RWPE1 (cell line): ENCODE measurements around the gene LNX2.

Experiments used
- CTCF ChIA-PET: fragments of 350-600 bp; sonication (Branson Sonifier 250); formaldehyde crosslinking; extraction: SDS; loops from one replicate; lab custom pipeline; 2021; lab: Yijun Ruan, JAX
- POLR2A ChIA-PET: fragments of 400-600 bp; formaldehyde crosslinking; extraction: SDS; loops from one replicate; lab custom pipeline; 2020; ENCODE audit warnings: antibody characterized with exemption; ENCODE audit not compliant: low non-redundant PET; lab: Yijun Ruan, JAX
- DNase-seq: peaks from one replicate; pipeline ENCODE4 v3.0.0; 2012; ENCODE audit warnings: low spot score
- H3K27ac ChIP-seq: fragments of 450-650 bp; 2 replicates; pipeline ENCODE4 v1.5.1; 2017
- CTCF ChIP-seq: fragments of 450-650 bp; conservative IDR thresholded peaks from 2 replicates; pipeline ENCODE4 v1.5.1; 2017; ENCODE audit warnings: low read depth, mild to moderate bottlenecking

Gene LNX2

GRCh38 chr13:27662738-27663470, 42.6 kb upstream of the LNX2 start:
- no peak for TF ChIP-seq CTCF
- ChIA-PET CTCF (interaction anchor here (1.1 kb wide), 1 partner anchor 57 kb away, joined by 3 read pairs; no protein-coding TSS in a partner anchor), POLR2A (no interaction called here)
- no peak overlapping the region for H3K27ac ChIP-seq
- no peak for DNase-seq

GRCh38 chr13:27661017-27661416, 40.7 kb upstream of the LNX2 start:
- no peak for TF ChIP-seq CTCF
- ChIA-PET POLR2A (no interaction called here), CTCF (interaction anchor here (1.3 kb wide), 1 partner anchor 45 kb away, joined by 3 read pairs; no protein-coding TSS in a partner anchor)
- no peak for DNase-seq
- no peak overlapping the region for H3K27ac ChIP-seq

- no peak overlapping the region for H3K27ac ChIP-seq
- POLR2A ChIA-PET, result no interaction called here
- no peak for DNase-seq
- TF ChIP-seq CTCF, result no peak
- CTCF ChIA-PET, result no interaction called here
Observed at GRCh38 chr13:27660511-27660910, 40.2 kb upstream of the LNX2 start.

GRCh38 chr13:27659145-27659865, 39.0 kb upstream of the LNX2 start:
- no peak for DNase-seq
- no peak overlapping the region for H3K27ac ChIP-seq
- no peak for TF ChIP-seq CTCF
- CTCF ChIA-PET, result no interaction called here
- POLR2A ChIA-PET, result no interaction called here

- ChIA-PET CTCF (interaction anchor here (0.7 kb wide), 1 partner anchor 645 kb away, joined by 6 read pairs; no protein-coding TSS in a partner anchor), POLR2A (no interaction called here)
- DNase-seq, result no peak
- no peak for TF ChIP-seq CTCF
- H3K27ac ChIP-seq, result no peak overlapping the region; the same call in 1 of the 2 replicates
Observed at GRCh38 chr13:27658546-27658945, 38.2 kb upstream of the LNX2 start.

GRCh38 chr13:27657724-27658123, 37.4 kb upstream of the LNX2 start:
- H3K27ac ChIP-seq, result no peak overlapping the region
- no peak for DNase-seq
- CTCF ChIA-PET, result no interaction called here
- TF ChIP-seq CTCF, result no peak
- POLR2A ChIA-PET, result no interaction called here
